ENCODE results near the gene PEX14. TPM values are rescaled to one million over a fixed set of nuclear protein-coding genes. Genes with fewer than 3 reads are reported as not detected.

PEX14 gene
- total and polyA plus RNA-seq, 10 of the 15 experiments (the other 5 are each of a cell fraction or from before 2014, with no cell fraction given), result 1.4 to 23.2 (median 12.0) TPM

GRCh38 chr1:10495475-10495817, 20.7 kb downstream of the PEX14 start (continued):
- no peak for TF ChIP-seq DPF2 (IDR thresholded peaks at IDR 0.05)
- TF ChIP-seq POLR2AphosphoS2 (IDR thresholded peaks at IDR 0.05; ENCODE audit: low read depth, low read length), result no peak
- no peak for TF ChIP-seq CREB1 (IDR thresholded peaks at IDR 0.05; ENCODE audit: low read depth)
- no peak for TF ChIP-seq CUX1 (IDR thresholded peaks at IDR 0.05; ENCODE audit: insufficient replicate concordance, low read depth, low read length)
- no peak for TF ChIP-seq YY1 (IDR thresholded peaks at IDR 0.05; ENCODE audit: low read depth, low read length)

GRCh38 chr1:10495952-10496351, 21.2 kb downstream of the PEX14 start:
- no peaks in the 10 kb centered on the region for H3K27me3 ChIP-seq (replicated peaks in 1 of 2; ENCODE audit: control insufficient read depth in 2 of 2, insufficient read depth in 2 of 2, low read length in 1 of 2)
- H3K4me2 ChIP-seq (ENCODE audit: control insufficient read depth, insufficient read depth), result peak overlapping the region; percentile 57
- RAD21 ChIA-PET (ENCODE audit: unreplicated experiment), result interaction anchor here (0.6 to 8.4 kb wide), 7 partner anchors 8 to 542 kb away, joined by 3 to 191 read pairs (median 6); partner anchors contain the start of gene CENPS
- in situ Hi-C loops (cut with MboI) (no loop called here), intact Hi-C loops (cut with micrococcal nuclease; ENCODE audit: unreplicated experiment) (no loop called here)
- H3K36me3 ChIP-seq (ENCODE audit: control insufficient read depth in 2 of 2, insufficient read depth in 2 of 2, low read length in 1 of 2), result peaks cover 3 to 12% of the 10 kb centered on the region in 2 experiments; a peak in 3 of 4 replicates
- H3K9ac ChIP-seq (ENCODE audit: control insufficient read depth, insufficient read depth, low read length), result peak overlapping the region; percentile 58
- H3K4me1 ChIP-seq (ENCODE audit: control insufficient read depth, insufficient read depth, low read length), result peaks cover 25% of the 10 kb centered on the region
- POLR2A ChIA-PET, result interaction anchor here (0.5 to 2.6 kb wide), 3 partner anchors 65 to 387 kb away, joined by 5 to 17 read pairs (median 7); partner anchors contain the start of gene CENPS
- peaks cover 36% of the 10 kb centered on the region for H3K79me2 ChIP-seq (ENCODE audit: control insufficient read depth, insufficient read depth, low read length)
- peak overlapping the region; percentile 52 for H3K4me3 ChIP-seq
- 98% methylated on average over 14 of the region's 14 CpGs for WGBS (ENCODE audit: insufficient coverage, insufficient replicate concordance, low lambda C conversion rate, missing lambda C conversion rate)
- CTCF ChIA-PET, result interaction anchor here (0.5 to 12.5 kb wide), 12 partner anchors 10 to 542 kb away, joined by 3 to 292 read pairs (median 14); partner anchors contain the start of gene CENPS
- no peak for ATAC-seq
- SMC1A ChIA-PET (ENCODE audit: uncharacterized antibody, unreplicated experiment), result interaction anchor here (1.2 to 6.4 kb wide), 8 partner anchors 8 to 370 kb away, joined by 3 to 122 read pairs (median 7); partner anchors contain the start of gene CENPS
- BruUV-seq (replicated peaks), result no TSS peak
- no peaks in the 10 kb centered on the region for H4K20me1 ChIP-seq (ENCODE audit: control insufficient read depth, insufficient read depth)
- DNase-seq (ENCODE audit: low read depth, low spot score), result no peak
- no peak for FAIRE-seq
- peak overlapping the region; percentile 83 for H3K27ac ChIP-seq (ENCODE audit: control insufficient read depth, insufficient read depth)
- no peaks in the 10 kb centered on the region for H3K9me3 ChIP-seq (replicated peaks; ENCODE audit: control insufficient read depth, insufficient read depth, low read length)
- H2AFZ ChIP-seq (ENCODE audit: control insufficient read depth, low read depth, low read length), result no peak overlapping the region
- TF ChIP-seq NFXL1 (IDR thresholded peaks at IDR 0.05; ENCODE audit: borderline replicate concordance) (no peak), RUNX3 (IDR thresholded peaks at IDR 0.05; ENCODE audit: low read length) (0 out of 2 replicates have a peak, but pooled peaks have one; percentile 18), ZNF687 (IDR thresholded peaks at IDR 0.05) (0 out of 2 replicates have a peak, but pooled peaks have one; percentile 50), ZNF384 (IDR thresholded peaks at IDR 0.05; ENCODE audit: borderline replicate concordance, low read depth, low read length) (no peak), NBN (IDR thresholded peaks at IDR 0.05) (no peak), SRF (IDR thresholded peaks at IDR 0.05; ENCODE audit: low read depth in 2 of 2, low read length in 2 of 2) (no peak), BRCA1 (IDR thresholded peaks at IDR 0.05; ENCODE audit: low read depth, low read length) (no peak), NFIC (IDR thresholded peaks at IDR 0.05; ENCODE audit: low read depth, low read length) (no peak), PML (IDR thresholded peaks at IDR 0.05; ENCODE audit: low read length) (no peak), CHD2 (IDR thresholded peaks at IDR 0.05; ENCODE audit: borderline replicate concordance, low read depth, low read length) (no peak), KDM1A (IDR thresholded peaks at IDR 0.05; ENCODE audit: borderline replicate concordance) (no peak)
